ENCODE data around the gene ABCA5.

The ABCA5 gene

DNA sequence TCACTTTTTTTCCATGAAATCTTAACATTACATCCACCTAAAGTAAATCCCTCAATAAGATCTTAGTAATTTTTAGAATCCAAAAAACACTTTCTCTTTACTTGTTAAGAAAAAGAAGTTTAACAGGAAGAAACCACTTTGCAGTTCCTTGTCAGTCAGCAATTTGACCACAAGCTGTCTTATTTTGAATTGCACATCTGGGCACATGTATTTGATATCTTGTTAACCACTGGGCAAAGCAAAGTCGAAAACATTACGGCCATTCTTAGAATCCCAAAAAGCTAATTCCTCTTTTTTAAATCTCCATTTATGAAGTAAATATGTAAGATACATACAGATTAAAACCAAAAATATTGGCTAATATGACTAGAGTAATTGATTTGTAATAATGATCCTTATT, 99.4 kb downstream of the ABCA5 start:
- DNase-seq (ENCODE audit: low read depth): no peak
- TF ChIP-seq, protein P1, sequence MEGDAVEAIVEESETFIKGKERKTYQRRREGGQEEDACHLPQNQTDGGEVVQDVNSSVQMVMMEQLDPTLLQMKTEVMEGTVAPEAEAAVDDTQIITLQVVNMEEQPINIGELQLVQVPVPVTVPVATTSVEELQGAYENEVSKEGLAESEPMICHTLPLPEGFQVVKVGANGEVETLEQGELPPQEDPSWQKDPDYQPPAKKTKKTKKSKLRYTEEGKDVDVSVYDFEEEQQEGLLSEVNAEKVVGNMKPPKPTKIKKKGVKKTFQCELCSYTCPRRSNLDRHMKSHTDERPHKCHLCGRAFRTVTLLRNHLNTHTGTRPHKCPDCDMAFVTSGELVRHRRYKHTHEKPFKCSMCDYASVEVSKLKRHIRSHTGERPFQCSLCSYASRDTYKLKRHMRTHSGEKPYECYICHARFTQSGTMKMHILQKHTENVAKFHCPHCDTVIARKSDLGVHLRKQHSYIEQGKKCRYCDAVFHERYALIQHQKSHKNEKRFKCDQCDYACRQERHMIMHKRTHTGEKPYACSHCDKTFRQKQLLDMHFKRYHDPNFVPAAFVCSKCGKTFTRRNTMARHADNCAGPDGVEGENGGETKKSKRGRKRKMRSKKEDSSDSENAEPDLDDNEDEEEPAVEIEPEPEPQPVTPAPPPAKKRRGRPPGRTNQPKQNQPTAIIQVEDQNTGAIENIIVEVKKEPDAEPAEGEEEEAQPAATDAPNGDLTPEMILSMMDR (conservative IDR thresholded peaks at IDR 0.05; ENCODE audit: control insufficient read depth, insufficient read depth, low read depth, low read length): no peak
- H3K4me3 ChIP-seq (ENCODE audit: control insufficient read depth, low read depth, low read length): no peak overlapping the region

DNA sequence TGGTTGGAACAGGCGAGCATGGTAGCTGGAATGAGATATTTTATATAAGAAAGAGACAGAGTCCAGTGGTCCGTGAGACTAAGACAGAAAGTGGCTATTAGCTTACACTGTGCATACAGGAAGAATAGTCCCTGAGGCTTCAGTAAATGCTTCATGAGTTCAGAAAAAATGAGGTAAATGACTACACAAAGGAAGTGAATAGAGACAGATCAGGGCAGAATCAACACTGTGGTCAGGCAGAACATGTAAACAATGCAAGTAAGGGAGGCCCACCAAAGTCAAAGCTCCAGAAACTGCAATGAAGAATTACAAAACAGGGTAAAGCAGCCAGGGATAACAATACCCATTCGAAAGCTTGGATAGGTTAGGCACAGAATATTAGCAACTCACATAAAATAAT, 103.1 kb downstream of the ABCA5 start:
- DNase-seq (ENCODE audit: low read depth): peak; percentile 50
- TF ChIP-seq, protein P1 (conservative IDR thresholded peaks at IDR 0.05; ENCODE audit: control insufficient read depth, insufficient read depth, low read depth, low read length): no peak
- no peak overlapping the region for H3K4me3 ChIP-seq (ENCODE audit: control insufficient read depth, low read depth, low read length)

DNA sequence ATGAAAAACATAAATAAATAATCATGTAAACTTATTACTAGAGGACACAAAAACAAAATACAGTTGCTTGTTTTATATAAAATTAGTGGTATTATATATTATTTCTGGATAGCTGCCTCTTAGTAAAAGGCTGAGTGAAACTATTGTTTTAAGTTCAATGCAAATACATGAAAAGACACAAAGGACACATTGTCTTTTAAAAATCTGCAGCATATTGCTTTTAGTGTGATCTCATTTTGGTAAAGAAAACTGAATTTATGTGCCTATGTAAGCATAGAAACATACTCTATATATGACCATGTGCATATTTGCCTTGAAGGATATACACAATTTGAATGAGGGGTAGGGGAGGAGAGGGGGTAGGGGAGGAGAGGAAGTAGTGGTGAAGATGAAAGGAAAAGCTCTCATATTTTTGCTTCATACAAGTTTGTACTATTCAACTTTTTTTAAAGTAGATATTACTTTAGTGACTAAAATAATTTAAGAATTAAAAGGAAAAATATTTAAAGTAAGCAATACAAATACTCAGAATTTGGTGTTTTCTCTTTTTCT, 104.2 kb downstream of the ABCA5 start:
- TF ChIP-seq, protein P1 (conservative IDR thresholded peaks at IDR 0.05; ENCODE audit: control insufficient read depth, insufficient read depth, low read depth, low read length): no peak
- no peak for DNase-seq (ENCODE audit: low read depth)
- H3K4me3 ChIP-seq (ENCODE audit: control insufficient read depth, low read depth, low read length): no peak overlapping the region

DNA sequence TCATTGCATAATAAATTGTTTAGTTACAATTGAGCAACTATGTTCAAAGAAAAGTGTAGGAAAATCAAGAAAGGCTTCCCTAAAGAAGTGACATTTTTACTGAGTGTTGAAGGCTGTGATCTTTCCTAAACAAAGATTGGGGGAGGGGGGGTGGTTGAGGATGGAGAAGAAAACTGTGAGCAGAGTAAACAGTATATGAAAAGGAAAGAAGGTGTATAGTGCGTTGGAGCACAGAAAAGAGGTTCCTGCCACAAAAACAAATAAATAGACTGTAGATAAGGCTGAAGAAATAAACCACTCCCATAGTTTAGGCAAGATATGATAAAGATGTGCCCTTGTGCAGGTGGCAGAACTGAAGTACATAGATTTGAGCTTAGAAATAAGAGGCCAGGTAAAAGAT, 106.8 kb downstream of the ABCA5 start:
- no peak overlapping the region for H3K4me3 ChIP-seq (ENCODE audit: control insufficient read depth, low read depth, low read length)
- TF ChIP-seq, protein P1 (conservative IDR thresholded peaks at IDR 0.05; ENCODE audit: control insufficient read depth, insufficient read depth, low read depth, low read length): no peak
- no peak for DNase-seq (ENCODE audit: low read depth)

DNA sequence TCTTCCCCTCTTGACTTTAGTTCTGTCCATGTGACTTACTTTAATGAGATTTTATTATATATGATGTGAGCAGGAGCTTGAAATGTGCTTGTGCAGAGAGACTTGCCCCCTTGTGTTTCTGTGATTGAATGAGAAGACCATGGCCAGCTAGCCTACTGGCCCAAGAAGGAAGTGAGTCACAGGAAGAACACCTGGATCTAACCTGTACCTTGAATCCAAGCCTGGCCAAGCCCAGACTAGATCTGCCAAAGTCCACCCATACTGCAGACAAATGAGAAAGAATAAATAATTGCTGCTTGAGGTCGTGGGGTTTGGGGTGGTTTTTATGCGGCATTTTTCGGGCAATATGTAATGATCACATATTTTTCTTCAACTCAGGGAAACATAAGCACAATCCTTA, 107.9 kb downstream of the ABCA5 start:
- TF ChIP-seq, protein P1 (conservative IDR thresholded peaks at IDR 0.05; ENCODE audit: control insufficient read depth, insufficient read depth, low read depth, low read length): no peak
- no peak overlapping the region for H3K4me3 ChIP-seq (ENCODE audit: control insufficient read depth, low read depth, low read length)
- DNase-seq (ENCODE audit: low read depth): no peak

DNA sequence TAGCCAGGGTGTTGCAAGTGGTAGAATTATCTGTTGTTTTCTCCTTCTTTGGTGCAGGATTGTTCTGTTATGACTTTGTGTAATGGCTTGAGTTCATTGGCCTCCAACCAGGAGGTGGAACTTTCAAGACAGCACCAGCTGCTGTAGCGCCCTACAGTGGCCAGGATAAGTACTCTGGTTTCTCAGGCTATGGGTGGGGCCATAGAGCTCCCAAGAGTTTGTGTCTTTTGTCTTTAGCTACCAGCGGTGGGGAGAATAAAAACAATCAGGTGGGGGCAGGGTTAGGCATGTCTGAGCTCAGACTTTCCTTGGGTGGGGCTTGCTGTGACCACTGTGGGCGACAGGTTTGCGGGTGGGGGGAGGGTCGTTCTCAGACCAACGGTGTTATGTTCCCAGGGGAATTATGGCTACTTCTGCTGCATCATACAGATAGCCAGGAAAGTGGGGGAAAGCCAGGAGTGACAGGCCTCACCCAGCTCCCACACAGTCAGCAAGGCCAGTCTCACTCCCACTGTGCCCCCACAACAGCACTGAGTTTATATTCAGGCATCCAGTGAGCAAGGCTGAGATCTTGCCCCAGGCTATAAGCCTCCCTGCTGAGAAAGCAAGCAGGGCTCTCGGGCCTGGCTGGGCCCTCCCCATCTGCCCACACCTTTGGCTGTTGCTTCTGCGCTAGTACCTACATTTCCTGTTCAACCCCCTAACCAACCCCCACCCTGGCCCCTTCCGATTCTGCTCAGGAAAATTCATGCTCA, 113.7 kb downstream of the ABCA5 start:
- TF ChIP-seq, protein P1 (conservative IDR thresholded peaks at IDR 0.05; ENCODE audit: control insufficient read depth, insufficient read depth, low read depth, low read length): no peak
- H3K4me3 ChIP-seq (ENCODE audit: control insufficient read depth, low read depth, low read length): no peak overlapping the region
- DNase-seq (ENCODE audit: low read depth): no peak
